ENCODE measurements around the gene GIMAP5. TPM values are rescaled to one million over a fixed set of nuclear protein-coding genes. Genes with fewer than 3 reads are reported as not detected.

GIMAP5 gene
- total and polyA plus RNA-seq, 4 donors, result 1.5 to 20.1 (median 5.8) TPM

- H3K9me3 ChIP-seq (ENCODE audit: control insufficient read depth, insufficient read depth, low read length), result no peaks in the 10 kb centered on the region
- H3K36me3 ChIP-seq (ENCODE audit: control insufficient read depth, insufficient read depth, low read length), result peaks cover 3% of the 10 kb centered on the region
- no peak overlapping the region for H3K27ac ChIP-seq (ENCODE audit: low read depth, low read length)
- 90% methylated on average over 10 of the region's 12 CpGs for WGBS (ENCODE audit: insufficient coverage)
- H3K27me3 ChIP-seq (ENCODE audit: control insufficient read depth, insufficient read depth, low read length), result no peaks in the 10 kb centered on the region
- no peak for DNase-seq (ENCODE audit: low read depth in 4 of 6, low spot score in 6 of 6)
- H3K4me1 ChIP-seq (ENCODE audit: control insufficient read depth, insufficient read depth, low read length), result peaks cover 18% of the 10 kb centered on the region
- no peak overlapping the region for H3K4me3 ChIP-seq (ENCODE audit: low read depth, low read length)
These were observed 54.7 kb downstream of the GIMAP5 start for GRCh38 chr7:150791746-150792452.

Other genes with a start within 250 kb of the GIMAP5 start
- 10 to 100 TPM in 1 of 2 donors, 1 to 10 TPM in 1; 3.3 to 13.2 TPM for gene GIMAP7, start 222.5 kb upstream of the GIMAP5 start, total RNA-seq
- 1 to 10 TPM; 8.7 to 9.9 TPM for gene GIMAP7, start 222.5 kb upstream of the GIMAP5 start, polyA plus RNA-seq (ENCODE audit: insufficient read length in 2 of 2)
- 10 to 100 TPM; 21.5 to 46.2 TPM for gene GIMAP4, start 170.0 kb upstream of the GIMAP5 start, total RNA-seq
- 10 to 100 TPM; 14.8 to 21.1 TPM for gene GIMAP4, start 170.0 kb upstream of the GIMAP5 start, polyA plus RNA-seq (ENCODE audit: insufficient read length in 2 of 2)
- 10 to 100 TPM in 1 of 2 donors, 1 to 10 TPM in 1; 9.1 to 24.8 TPM for gene GIMAP6, start 105.0 kb upstream of the GIMAP5 start, total RNA-seq
- gene GIMAP6, start 105.0 kb upstream of the GIMAP5 start, polyA plus RNA-seq (ENCODE audit: insufficient read length in 2 of 2), result 10 to 100 TPM in 1 of 2 donors, 1 to 10 TPM in 1; 9.3 to 12.0 TPM
- gene GIMAP2, start 51.7 kb upstream of the GIMAP5 start, total RNA-seq, result 10 to 100 TPM; 12.7 to 14.3 TPM
- 1 to 10 TPM; 5.9 to 7.3 TPM for gene GIMAP2, start 51.7 kb upstream of the GIMAP5 start, polyA plus RNA-seq (ENCODE audit: insufficient read length in 2 of 2)
- 1 to 10 TPM; 1.2 to 6.0 TPM for gene GIMAP1, start 20.8 kb upstream of the GIMAP5 start, total RNA-seq
- gene GIMAP1, start 20.8 kb upstream of the GIMAP5 start, polyA plus RNA-seq (ENCODE audit: insufficient read length in 2 of 2), result 1 to 10 TPM; 2.7 to 3.0 TPM
- 10 to 100 TPM; 28.4 to 50.6 TPM for gene TMEM176B, start 62.9 kb downstream of the GIMAP5 start, total RNA-seq
- gene TMEM176B, start 62.9 kb downstream of the GIMAP5 start, polyA plus RNA-seq (ENCODE audit: insufficient read length in 2 of 2), result 10 to 100 TPM; 21.7 to 24.2 TPM
- gene TMEM176A, start 63.4 kb downstream of the GIMAP5 start, total RNA-seq, result 10 to 100 TPM; 14.7 to 24.2 TPM
- 10 to 100 TPM; 13.6 to 17.1 TPM for gene TMEM176A, start 63.4 kb downstream of the GIMAP5 start, polyA plus RNA-seq (ENCODE audit: insufficient read length in 2 of 2)
- under 1 TPM in 1 of 2 donors, not detected in 1; 0.20 TPM for gene AOC1, start 115.1 kb downstream of the GIMAP5 start, total RNA-seq
- under 1 TPM; 0.27 to 0.78 TPM for gene AOC1, start 115.1 kb downstream of the GIMAP5 start, polyA plus RNA-seq (ENCODE audit: insufficient read length in 2 of 2)
- gene KCNH2, start 240.9 kb downstream of the GIMAP5 start, total RNA-seq, result 10 to 100 TPM in 1 of 2 donors, 1 to 10 TPM in 1; 9.1 to 14.4 TPM
- gene KCNH2, start 240.9 kb downstream of the GIMAP5 start, polyA plus RNA-seq (ENCODE audit: insufficient read length in 2 of 2), result 10 to 100 TPM; 35.3 to 39.4 TPM